HG02884 (cell line): ENCODE data around the gene SMPD4.
"Not testable (repeated sequence)": the region's sequence is repeated elsewhere in the genome, so short reads cannot be mapped to it uniquely, and the experiment has no call there.

Experiments
- ATAC-seq: cut with Tn5 transposase; IDR thresholded peaks from one replicate; pipeline ENCODE4 v1.9.1; 2021; ENCODE audit warnings: mild to moderate bottlenecking, moderate library complexity; ENCODE audit not compliant: unreplicated experiment

Gene SMPD4

DNA sequence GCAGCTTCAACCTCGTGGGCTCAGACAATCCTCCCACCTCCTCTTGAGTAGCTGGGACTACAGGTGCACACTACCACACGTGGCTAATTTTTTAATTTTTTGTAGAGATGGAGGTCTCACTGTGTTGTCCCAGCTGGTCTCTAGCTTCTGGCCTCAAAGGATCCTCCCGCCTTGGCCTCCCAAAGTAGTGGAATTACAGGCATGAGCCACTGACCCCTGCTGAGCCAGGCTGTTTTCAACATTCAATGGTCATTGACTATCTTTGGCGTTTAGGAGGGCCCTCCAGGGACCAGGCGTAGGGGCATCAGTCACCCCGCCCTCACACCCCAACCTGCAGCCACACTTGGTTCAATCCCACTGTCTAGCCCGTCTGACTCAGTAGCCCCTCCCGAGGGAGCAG is 5.9 kb upstream of the SMPD4 start:
- no peak for ATAC-seq

DNA sequence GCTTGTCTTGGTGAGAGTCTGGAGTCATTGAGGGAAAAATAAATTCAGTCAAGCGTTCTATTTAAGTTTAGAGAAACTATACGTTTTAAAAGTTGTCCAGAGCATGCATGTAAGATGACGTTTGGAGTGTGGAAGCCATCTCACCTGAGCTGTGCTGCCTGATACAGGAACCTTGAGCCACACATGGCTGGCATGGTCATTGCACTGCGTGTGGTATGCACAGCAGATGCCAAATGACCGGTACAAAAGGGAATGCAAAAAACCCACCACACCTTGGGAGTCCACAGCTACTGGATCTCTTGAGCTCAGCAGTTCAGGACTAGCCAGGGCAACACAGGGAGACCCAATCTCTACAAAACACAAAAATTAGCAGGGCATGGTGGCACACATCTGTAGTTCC is 5.0 kb upstream of the SMPD4 start:
- no peak for ATAC-seq

DNA sequence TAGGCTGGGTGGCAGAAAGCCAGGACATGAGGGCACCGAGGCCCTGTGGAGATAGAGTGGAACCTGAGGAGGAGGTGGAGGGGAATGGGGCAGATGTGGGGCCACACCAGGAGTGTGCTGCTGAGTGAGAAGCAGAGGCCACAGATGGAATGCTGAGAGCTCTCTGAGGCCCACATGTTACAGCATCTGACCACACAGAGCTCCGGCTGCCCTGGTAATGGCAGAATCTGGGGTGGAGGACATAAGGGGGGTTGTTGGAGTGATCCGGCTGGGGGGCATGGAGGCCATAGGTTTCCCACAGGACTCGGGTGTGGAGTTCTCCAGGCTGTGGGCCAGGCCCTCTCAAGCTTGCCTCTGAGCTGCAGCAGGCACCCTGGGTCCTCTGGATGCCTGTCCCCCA is 4.5 kb upstream of the SMPD4 start:
- no peak for ATAC-seq

DNA sequence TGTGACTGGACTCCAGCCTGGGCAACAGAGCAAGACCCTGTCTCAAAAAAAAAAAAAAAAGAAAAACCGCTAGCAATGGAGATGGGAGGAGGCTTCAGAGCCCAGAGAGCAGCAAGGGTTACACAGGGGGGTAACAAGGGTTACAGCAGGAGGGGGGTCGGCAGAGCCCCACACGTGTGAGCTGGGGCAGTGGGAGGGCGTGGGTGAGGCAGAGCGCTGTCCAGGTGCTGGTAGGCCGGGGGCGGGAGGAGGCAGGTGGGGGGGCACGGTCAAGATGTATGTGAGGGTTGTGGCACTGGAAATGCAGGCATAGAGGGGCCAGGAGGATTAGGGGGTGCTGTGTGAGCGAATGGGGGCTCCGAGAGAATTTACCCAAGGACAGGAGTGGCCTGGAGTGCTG is 4.0 kb upstream of the SMPD4 start:
- ATAC-seq: no peak

DNA sequence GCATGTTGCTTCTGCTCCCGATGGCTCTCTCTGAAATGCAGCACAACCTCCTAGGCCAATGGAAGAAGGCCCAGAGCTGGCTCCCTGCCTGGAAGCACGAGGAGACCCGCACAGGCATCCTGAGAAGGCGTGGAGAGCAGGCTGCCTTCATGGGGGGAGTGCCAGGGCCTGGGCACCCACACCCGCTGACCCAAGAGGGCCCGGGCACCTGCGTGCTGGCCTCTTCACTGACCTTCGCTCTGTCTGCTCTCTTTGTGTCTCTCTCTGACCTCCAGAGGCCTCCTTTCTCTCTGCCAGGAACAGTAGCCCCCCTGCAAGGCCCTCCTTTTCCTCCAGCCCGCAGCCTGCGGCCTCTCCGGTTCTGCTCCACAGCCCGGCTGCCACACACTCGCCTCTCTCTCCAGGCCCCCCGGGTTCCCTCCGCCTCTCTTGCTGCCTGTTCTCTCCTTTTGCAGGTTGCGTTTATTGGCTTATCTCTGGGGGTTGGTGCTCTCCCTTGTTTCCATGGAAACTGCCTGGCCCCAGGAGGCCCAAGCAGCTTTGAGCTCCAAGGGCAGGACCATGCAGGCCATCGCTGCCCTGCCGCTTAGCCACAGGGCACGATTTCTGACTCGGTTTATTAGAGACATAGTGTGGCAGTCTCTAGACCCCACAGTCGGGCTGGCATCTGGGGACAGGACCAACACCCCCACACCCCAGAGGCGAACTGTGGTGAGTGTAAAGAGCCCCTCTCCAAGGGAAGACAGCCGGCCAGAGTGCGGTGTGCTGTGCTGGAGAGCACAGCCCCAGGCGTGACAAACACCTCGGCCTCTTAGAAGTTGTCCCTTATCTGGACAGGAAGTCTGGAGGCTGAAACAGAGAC is 2.3 kb upstream of the SMPD4 start:
- ATAC-seq: no peak

DNA sequence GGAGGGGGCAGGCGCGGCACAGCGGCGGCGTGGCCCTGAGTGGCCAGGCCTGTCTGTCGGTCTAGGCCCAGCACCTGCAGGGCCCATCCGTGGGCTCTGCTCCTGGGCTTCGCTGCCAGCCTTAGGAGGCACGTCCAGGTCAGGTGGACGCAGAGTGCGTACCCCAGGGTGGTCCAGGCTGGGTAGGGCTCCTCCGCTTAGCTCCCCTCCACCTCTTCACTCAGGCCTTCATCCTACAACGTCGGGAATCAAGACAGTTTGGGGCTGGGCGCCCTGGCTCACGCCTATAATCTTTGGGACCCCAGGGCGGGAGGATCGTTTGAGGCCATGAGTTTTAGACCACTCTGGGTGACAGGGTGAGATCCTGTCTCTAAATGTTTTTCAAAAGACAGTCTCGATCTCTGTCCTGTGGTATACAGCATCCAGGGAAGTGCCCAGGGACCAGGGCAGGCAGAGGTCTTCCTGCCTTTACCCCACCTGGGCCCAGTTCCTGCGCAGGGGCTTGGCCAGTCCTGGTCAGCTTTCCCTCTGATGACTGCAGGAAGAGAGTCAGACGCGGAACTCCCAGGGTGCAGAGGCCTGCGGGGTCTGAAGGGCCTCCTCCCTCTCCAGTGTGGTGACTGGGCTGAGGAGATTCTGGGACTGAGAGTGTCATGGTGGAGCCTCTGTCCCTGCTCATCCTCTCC is 1.6 kb upstream of the SMPD4 start:
- ATAC-seq: not testable (repeated sequence)

DNA sequence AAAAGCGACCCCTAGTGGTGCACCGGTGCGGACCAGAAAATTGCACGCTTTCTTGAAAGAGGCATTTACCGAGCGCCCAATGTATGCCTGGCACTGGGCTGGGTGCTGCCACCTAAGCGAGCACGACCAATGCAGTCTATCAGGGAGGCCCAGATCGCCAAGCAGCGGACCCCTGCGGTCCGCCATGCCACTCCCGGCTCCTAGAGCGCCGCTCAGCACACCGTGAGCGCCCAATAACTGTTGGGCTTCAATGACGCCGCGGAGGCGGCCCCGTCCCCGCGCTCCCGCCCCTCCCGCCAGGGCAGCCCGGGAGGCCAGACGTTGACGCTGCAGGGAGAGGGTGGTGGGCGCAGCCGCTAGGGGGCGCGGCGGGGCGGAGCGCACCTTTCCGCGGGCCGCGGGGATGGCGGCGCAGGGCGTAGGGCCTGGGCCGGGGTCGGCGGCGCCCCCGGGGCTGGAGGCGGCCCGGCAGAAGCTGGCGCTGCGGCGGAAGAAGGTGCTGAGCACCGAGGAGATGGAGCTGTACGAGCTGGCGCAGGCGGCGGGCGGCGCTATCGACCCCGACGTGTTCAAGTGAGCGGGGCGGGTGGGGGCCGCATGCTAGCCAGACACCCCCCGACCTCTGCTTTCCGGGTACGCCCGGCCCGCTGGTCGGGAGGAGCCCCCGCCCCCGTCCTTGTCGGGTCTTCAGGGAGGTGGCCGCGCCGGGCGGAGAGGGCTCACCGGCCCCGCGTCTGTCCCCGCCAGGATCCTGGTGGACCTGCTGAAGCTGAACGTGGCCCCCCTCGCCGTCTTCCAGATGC is 679 bp upstream of the SMPD4 start, which contains the start of gene MZT2B:
MZT2B (plus strand) TSS at position 383 of the 803 bp plus-strand sequence; CDS start at position 404, 21 bp downstream.
- ATAC-seq: peak; percentile 79

DNA sequence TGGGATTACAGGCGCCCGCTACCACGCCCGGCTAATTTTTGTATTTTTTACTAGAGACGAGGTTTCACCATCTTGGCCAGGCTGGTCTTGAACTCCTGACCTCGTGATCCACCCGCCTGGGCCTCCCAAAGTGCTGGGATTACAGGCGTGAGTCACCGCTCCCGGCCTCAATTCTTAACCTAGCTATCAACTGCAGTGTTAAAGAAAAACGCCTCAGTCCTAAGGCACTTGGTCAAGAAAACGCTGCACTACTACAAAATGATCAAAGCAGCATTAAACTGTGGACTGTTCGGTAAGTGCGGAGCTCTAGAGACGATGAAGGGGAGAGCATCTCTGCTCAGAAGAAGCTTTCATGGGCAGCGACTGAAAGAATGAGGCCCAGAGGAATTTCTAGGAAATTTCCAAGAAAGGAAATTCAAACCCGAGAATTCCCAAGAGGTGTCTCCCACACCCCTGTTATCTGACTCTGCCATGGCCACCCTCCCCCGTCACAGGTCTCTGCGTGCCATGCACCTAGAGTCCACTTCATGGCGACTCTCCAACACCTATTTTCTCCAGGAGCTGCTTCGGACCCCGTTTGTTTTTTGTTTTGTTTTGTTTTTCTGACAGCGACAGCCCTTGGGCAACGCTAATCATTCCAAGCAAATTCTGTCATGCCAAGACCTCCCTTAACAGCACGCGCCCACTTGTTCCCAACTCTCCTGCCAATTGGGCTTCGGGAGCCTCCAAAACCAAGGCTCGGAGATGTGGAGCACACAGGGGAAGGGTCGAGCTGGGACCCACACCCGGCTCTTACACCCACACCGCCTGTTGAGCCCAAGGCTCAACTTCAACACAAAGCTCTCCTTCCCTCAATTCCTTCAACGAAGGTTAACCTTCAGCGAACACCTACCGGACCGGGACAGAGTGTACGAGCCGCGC is 738 bp downstream of the SMPD4 start:
- not testable (repeated sequence) for ATAC-seq

DNA sequence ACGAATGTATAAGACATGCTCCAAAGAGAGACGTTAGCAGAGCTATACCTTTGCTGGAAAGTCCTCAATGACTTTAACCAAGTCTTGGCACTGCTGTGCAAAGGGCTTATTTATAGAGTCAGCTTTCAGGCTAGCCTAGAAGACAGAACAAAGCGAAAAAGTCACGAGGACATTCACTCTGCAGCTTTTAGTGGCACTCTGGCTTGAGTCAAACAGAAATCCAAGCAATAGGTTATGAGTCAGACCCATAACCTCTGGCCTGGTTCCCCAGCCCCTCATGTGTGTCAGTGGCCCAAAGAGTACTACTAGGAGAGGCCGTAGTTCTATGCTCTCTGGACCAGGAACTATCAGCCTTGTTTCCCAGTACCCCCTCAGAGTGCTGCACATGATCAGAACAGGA is 6.5 kb downstream of the SMPD4 start:
- ATAC-seq: peak; percentile 80

DNA sequence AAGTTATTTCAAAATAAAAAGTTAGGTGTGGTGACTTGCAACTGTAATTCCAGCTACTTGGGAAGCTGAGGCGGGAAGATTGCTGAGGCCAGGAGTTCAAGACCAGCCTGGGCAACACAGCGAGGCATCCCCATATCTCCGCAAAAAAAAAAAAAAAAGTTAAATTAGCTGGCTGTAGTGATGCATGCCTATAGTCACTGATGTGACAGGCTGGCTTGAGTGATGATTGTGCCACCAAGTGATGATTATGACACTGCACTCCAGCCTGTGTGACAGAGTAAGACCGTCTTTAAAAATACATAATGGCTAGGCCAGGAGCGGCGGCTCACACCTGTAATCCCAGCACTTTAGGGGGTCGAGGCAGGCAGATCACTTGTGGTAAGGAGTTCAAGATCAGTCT is 11.5 kb downstream of the SMPD4 start:
- ATAC-seq: no peak

DNA sequence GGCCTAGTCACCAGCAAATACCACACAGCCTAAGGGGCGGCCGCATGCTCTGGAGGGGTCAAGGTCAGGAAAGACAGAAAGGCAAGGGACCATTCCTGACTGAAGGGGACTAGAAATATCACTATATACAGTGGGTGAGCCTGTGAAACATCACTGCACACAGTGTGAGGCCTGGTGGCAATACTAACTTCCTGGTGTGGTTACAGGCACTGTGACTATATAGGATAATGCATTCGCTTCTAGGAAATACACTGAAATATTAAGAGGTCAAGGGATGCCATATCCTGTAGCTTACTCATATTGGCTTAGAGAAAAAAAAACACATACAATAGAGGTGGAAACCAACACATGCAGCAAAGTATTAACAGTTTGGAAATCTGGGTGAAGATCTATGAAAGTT is 12.2 kb downstream of the SMPD4 start:
- not testable (repeated sequence) for ATAC-seq

DNA sequence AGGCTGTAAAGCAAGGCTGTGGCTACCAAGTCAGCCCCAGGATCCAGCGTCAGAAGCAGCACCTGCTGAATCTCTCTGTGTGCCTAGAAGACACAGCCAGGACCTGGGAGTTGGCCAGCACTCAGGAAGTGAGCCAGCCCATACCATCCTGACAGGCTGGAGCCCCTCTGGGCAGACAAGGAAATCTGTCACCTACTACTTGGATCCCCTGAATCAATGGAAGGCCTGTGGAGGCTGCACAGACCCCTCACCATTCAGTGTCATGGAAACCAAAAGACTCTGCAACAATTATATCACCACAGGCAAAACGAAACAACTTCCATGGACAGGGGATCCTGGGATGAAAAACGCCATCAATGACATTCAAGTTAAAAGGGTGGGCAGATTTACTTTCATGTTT is 14.8 kb downstream of the SMPD4 start:
- ATAC-seq: not testable (repeated sequence)

DNA sequence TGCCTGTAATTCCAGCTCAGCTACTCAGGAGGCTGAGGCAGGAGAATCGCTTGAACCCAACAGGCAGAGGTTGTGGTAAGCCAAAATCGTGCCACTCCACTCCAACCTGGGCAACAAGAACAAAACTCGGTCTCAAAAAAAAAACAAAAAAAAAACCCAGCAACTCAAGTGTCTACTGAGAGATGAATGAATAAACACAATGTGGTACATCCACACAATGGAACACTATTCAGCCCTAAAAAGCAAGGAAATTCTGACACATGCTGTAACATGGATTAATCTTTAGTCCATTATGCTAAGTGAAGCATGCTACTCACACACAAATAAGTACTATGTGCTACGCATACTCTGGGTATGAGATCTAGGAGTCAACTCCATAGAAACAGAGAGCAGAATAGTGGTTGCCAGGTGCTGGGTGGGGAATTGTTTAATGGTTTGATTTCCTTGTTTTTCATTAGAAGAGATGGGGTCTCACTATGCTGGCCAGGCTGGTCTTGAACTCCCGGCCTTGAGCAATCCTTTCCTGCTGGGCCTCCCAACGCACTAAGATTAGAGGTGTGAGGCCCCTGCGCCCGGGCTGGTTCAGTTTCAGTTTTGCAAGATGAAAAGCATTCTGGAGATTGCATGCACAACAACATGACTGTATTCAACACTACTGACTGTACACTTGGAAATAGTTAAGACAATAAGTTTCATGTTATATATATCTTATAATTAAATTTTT is 15.9 kb downstream of the SMPD4 start:
- ATAC-seq: no peak

DNA sequence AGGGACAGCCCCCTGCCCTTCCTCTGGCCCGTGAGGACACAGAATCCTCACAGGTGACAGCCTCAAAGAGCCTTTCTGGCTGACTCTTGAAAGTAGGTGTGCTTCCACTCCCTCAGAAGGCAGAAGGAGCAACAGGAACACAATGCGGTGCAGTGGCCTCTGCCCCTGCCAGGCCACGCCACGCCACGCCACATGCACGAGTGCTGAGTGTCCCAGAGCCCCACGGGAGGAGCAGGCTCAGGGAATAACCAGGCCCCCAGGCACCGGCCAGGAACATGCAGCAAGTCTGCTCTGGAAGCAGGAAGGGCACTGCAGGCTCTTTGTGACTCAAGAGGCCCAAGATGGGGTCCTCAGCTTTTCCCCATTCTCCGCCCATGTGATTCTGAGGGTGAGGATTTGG is 18.4 kb downstream of the SMPD4 start:
- ATAC-seq: no peak

DNA sequence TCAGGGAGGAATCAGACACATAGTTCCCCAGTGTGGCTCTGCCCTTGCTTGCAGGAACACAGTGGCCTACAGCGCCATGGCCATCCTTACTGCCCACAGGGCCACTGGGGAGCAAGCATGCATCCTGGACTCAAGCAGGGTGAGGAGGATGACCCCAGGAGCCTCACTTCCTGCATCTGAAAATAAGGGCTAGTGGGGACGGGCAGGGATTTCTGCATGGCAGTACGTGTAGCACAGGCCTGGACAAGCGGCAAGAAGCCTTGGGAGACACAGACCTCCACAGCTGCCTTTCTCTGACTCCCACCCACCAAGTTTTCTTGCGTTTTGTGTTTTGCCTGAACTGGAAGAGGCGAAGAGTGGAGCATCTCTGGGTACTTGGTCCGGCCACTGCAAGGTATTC is 18.9 kb downstream of the SMPD4 start:
- not testable (repeated sequence) for ATAC-seq

DNA sequence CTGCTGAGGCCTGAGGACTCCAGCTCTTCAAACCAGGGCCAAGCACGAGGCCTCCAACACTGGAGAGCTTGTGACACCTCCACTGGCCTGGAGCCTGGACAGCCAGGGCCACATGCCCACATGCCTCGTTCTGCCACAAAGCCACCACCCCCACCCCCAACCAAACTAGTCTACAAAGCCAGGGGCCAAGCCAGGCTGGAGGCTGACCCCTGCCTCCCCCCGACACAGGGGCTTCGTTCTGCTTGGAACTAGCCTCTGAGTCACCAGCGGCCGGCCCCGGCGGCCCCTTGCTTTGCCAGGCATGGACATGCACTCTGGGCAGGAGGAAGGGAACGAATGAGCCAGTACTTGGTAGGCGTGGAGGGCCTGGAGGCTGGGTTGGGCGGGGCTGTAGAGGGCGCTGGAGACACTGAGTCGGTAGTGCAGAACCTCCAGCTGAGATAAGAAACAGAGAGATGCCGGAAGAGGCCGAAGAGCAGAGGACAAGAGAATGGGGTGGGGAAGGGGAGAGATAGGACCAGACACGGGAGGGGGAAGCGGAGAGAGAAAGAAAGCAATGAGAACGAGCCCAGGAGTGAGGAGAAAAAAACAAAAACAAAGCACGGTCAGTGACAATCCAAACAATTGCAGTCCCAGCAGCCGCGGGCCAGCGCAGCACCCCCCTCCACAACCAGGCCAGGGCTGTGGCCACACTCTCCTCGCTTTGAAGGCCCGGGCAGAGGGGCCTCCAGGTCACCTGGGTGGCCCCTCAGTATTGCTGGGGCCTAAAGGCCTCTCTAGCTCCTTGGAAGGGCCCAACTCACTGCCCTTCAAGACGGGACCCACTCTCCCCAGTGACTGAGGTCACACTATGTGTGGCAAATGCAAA is 20.3 kb downstream of the SMPD4 start:
- not testable (repeated sequence) for ATAC-seq

DNA sequence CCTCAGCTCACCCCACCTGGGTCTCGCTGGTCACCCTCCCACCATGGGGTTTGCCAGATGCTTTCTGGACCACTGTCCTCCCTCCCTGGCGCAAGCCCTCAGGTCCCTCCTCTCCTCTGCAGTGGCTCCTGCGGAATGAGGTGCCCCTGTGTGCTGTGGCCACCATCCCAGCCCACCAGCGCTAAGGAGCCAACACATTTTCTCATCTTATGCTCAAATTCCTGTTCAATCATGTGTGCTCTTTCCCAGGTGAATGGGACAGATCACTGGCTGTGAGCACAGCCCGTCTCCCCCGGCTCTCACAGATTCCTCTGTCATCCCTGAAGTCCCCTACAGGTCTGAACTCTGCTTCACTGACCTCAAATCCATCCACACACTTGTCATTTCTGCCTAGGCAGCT is 21.3 kb downstream of the SMPD4 start:
- ATAC-seq: no peak

DNA sequence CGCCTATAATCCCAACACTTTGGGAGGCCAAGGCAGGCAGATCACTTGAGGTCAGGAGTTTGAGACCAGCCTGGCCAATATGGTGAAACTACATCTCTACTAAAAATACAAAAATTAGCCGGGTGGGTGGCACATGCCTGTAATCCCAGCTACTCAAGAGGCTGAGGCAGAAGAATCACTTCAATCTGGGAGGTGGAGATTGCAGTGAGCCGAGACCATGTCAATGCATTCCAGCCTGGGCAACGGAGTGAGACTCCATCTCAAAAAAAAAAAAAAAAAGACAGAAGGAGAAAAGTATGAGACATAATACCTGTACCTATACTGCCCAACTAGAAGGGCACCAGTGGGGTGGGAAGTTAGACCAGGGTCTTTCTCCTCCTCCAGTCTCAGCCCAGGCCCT is 22.0 kb downstream of the SMPD4 start:
- not testable (repeated sequence) for ATAC-seq

DNA sequence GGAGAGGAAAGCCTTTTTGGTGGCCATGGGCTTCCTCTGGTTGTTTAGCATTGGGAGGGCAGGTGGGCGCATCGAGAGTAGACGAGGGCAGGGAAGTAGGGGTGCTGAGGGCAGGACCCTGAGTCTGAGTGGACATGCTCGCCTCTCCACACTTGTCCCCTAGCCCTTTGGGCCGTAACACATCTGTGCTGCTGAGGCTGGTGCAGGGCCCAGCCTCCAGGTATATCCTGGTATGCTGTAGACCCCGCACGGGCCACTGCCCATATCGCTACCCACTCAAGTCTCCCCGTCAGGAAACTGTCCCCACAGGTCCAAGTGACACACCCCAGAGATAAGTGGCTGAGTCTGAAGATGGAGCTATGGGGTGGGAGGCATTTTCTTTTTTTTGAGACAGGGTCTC is 22.8 kb downstream of the SMPD4 start:
- ATAC-seq: no peak
